Erythroblast (primary cell): ENCODE data around the gene STYXL1.

Experiments
- GATA1 ChIP-seq: IDR thresholded peaks from 2 replicates; pipeline ENCODE4 v1.6.1; 2011; ENCODE audit warnings: low read depth, mild to moderate bottlenecking, control low read depth, low read length, moderate library complexity
- POLR2A ChIP-seq: IDR thresholded peaks from 2 replicates; pipeline ENCODE4 v1.6.1; 2011; ENCODE audit warnings: mild to moderate bottlenecking, low read length

GRCh38 chr7:76062254-76062653 is 14.5 kb upstream of the STYXL1 start:
- no peak for TF ChIP-seq POLR2A
- no peak for TF ChIP-seq GATA1
